ENCODE results near the gene LHCGR. TPM values are rescaled to one million over a fixed set of nuclear protein-coding genes. Genes with fewer than 3 reads are reported as not detected.

LHCGR gene
- total RNA-seq, result not detected
- 0 reads per million in 2 donors for total RNA-seq

DNA sequence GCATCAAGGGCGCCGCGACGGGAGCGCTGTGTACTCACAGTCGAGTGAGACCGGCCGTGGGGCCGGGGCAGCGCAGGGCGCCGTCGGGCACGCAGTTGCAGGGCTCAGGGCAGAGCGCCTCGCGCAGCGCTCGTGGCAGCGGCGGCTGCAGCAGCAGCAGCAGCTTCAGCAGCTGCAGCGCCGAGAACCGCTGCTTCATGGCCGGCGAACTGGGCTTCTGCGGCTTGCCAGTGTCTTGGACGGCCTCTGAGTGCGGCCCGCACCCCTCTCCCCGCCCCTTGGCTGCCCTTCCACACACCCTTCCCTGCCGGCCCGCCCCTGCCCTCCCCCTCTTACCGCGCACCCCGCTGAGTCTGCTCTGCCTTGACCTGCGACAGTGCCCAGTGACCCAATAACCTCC lies at the start of gene LHCGR:
TSS of gene LHCGR (minus strand) at position 252 of the 400 bp plus-strand sequence. CDS start at position 199, 53 bp downstream.
- no peak within 1 kb of the TSS for H3K4me3 Mint-ChIP-seq
- peaks cover 3% of the 10 kb centered on the region for H3K4me1 Mint-ChIP-seq
- no peaks in the 10 kb centered on the region for H3K9me3 ChIP-seq (ENCODE audit: control insufficient read depth, low read length, poor library complexity, severe bottlenecking)
- DNase-seq (no peak), ATAC-seq (no peak)
- H3K27ac Mint-ChIP-seq, result no peak within 1 kb of the TSS
- H3K36me3 Mint-ChIP-seq (ENCODE audit: low read depth), result no peaks in the 10 kb centered on the region
- peaks cover 15% of the 10 kb centered on the region for H3K27me3 Mint-ChIP-seq

DNA sequence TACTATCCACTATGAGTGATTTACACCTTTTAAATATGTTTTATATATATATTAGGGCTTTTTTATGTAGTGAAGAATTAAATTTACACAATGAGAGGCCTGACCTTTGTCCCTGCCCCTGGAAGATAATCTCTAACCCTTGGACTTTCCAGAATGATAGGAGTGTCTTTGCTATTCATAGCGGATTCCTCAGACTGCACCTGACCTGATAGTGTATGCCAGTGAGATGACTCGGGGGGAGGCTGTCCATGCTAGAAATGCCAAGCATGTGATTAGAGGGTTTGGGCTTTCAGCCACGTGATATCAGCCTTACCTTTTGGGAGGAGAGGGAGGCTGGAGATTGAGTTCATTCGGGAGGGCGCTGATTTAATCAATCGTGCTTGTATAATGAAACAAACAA lies 44.1 kb upstream of the LHCGR start:
- no peak overlapping the region for H3K4me3 Mint-ChIP-seq
- H3K36me3 Mint-ChIP-seq (ENCODE audit: low read depth), result no peaks in the 10 kb centered on the region
- no peak overlapping the region for H3K27ac Mint-ChIP-seq
- H3K27me3 Mint-ChIP-seq, result peaks cover 9% of the 10 kb centered on the region
- ATAC-seq (no peak), DNase-seq (no peak)
- no peaks in the 10 kb centered on the region for H3K4me1 Mint-ChIP-seq
- H3K9me3 ChIP-seq (ENCODE audit: control insufficient read depth, low read length, poor library complexity, severe bottlenecking), result no peaks in the 10 kb centered on the region

DNA sequence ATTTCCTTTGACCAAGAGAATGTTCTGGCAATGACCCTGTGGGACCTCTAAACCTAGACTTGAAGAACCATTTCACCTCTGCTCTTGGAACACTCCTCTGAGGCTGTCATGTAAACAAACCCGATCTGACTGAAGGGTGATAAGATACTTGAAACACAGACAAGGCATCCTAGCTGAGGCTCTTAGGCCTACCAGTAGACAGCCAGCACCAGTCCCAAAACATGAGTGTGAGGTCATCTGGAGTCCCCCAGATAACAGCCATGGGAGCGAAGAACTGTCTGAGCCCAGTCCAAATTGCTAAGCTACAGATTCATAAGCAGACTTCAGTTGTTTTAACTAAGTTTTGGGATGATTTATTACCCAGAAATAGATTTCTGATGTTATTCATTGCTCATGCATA lies 39.5 kb upstream of the LHCGR start:
- Mint-ChIP-seq H3K4me1 (no peaks in the 10 kb centered on the region), H3K36me3 (ENCODE audit: low read depth) (no peaks in the 10 kb centered on the region), H3K27me3 (no peaks in the 10 kb centered on the region), H3K27ac (no peak overlapping the region), H3K4me3 (no peak overlapping the region)
- H3K9me3 ChIP-seq (ENCODE audit: control insufficient read depth, low read length, poor library complexity, severe bottlenecking), result no peaks in the 10 kb centered on the region
- ATAC-seq, result no peak
- DNase-seq, result no peak

DNA sequence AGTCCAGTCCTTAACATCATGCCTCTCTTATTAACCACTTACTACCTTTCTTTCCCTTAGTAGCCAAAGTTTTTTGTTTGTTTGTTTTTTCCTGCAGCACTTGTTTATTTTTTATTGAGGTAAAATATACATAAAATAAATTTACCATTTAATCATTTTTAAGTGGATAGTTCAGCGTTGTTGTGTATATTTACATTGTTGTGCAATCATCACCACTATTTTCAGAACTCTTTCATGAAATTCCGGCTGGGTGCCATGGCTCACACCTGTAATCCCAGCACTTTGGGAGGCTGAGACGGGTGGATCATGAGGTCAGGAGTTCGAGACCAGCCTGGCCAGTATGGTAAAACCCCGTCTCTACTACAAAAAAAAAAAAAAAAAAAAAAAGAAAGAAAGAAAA lies 38.1 kb upstream of the LHCGR start:
- ATAC-seq (no peak), DNase-seq (no peak)
- H3K4me3 Mint-ChIP-seq, result no peak overlapping the region
- no peaks in the 10 kb centered on the region for H3K36me3 Mint-ChIP-seq (ENCODE audit: low read depth)
- H3K27me3 Mint-ChIP-seq, result no peaks in the 10 kb centered on the region
- H3K9me3 ChIP-seq (ENCODE audit: control insufficient read depth, low read length, poor library complexity, severe bottlenecking), result no peaks in the 10 kb centered on the region
- H3K4me1 Mint-ChIP-seq, result no peaks in the 10 kb centered on the region
- no peak overlapping the region for H3K27ac Mint-ChIP-seq

DNA sequence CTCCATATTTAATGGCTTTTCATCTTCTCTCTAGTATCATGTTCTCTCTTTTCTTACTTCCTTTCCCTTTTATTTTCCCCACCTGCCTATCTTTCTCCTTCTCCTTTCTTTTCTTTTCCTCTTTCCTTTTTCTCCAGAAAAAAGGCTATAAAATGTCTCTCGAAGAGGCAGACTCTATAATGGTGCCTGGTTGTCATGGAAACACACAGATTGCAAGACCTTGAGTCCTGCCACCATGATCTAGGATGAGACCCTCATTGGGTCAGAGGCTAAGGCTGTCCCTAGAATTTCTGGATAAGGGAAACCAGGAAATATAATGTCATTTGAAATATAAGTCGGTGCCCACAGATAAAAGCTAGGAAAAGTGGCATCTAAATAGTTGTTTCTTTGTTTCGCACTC lies 36.5 kb upstream of the LHCGR start:
- DNase-seq, result no peak
- H3K4me1 Mint-ChIP-seq, result no peaks in the 10 kb centered on the region
- H3K36me3 Mint-ChIP-seq (ENCODE audit: low read depth), result no peaks in the 10 kb centered on the region
- H3K27ac Mint-ChIP-seq, result no peak overlapping the region
- H3K9me3 ChIP-seq (ENCODE audit: control insufficient read depth, low read length, poor library complexity, severe bottlenecking), result no peaks in the 10 kb centered on the region
- no peak for ATAC-seq
- H3K4me3 Mint-ChIP-seq, result no peak overlapping the region
- H3K27me3 Mint-ChIP-seq, result no peaks in the 10 kb centered on the region

DNA sequence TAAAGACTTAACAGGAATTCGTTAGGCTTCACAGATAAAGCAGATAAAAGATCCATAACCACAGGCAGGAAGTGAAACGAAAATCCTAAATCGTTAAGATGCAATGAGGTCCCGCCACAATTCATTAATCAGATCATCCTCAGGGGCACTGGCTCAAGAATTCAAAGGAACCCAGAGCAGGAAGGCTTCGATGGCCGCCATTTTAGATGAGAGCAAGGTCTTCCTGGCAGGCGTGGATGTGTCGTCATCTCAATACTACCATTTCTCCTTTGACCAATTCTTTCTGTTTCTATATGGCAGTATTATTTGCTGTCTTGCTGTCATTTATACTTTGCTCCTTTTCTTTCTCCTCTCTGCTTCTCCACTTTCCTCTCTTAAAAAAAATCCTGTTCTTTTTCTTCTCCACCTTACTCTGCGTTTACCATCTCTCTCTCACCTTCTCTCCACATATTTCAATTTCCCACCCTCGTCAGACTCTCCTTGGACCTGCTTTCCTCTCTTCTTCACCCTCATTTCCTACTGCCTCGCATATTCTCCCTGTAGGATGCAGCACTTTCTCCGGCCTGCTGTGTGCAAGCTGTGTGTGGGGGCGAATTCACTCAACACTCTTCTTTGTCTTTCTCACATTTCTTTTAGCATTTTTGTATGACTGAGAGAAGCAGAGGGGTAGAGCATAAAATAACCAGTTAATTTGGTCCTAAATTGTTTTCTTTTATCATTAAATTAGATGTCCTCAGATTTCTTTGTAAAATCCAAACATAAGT lies 35.1 kb upstream of the LHCGR start:
- no peaks in the 10 kb centered on the region for H3K36me3 Mint-ChIP-seq (ENCODE audit: low read depth)
- no peak for ATAC-seq
- DNase-seq, result no peak
- no peak overlapping the region for H3K27ac Mint-ChIP-seq
- H3K27me3 Mint-ChIP-seq, result no peaks in the 10 kb centered on the region
- H3K9me3 ChIP-seq (ENCODE audit: control insufficient read depth, low read length, poor library complexity, severe bottlenecking), result no peaks in the 10 kb centered on the region
- H3K4me1 Mint-ChIP-seq, result no peaks in the 10 kb centered on the region
- no peak overlapping the region for H3K4me3 Mint-ChIP-seq

DNA sequence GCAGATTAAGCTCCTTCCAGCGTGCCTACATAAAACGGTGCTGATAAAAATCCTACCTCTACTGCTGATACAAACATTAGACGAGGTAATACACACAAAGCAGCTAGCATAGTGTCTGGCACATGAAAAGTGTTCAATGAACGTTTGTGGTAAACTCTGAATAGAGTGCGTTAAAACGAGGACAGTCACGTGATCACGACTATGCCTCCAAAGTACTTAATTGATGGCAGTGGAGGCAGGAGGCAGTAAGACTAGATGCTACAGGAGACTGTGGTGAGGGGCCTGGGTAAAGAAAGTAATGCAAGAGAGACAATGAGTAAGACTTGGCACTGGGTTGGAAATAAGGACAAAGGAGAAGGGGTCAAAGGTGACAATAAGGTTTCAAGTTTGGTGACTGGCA lies 32.1 kb upstream of the LHCGR start:
- H3K4me3 Mint-ChIP-seq, result no peak overlapping the region
- ATAC-seq (no peak), DNase-seq (no peak)
- H3K4me1 Mint-ChIP-seq, result no peaks in the 10 kb centered on the region
- no peaks in the 10 kb centered on the region for H3K27me3 Mint-ChIP-seq
- no peak overlapping the region for H3K27ac Mint-ChIP-seq
- H3K9me3 ChIP-seq (ENCODE audit: control insufficient read depth, low read length, poor library complexity, severe bottlenecking), result no peaks in the 10 kb centered on the region
- no peaks in the 10 kb centered on the region for H3K36me3 Mint-ChIP-seq (ENCODE audit: low read depth)

DNA sequence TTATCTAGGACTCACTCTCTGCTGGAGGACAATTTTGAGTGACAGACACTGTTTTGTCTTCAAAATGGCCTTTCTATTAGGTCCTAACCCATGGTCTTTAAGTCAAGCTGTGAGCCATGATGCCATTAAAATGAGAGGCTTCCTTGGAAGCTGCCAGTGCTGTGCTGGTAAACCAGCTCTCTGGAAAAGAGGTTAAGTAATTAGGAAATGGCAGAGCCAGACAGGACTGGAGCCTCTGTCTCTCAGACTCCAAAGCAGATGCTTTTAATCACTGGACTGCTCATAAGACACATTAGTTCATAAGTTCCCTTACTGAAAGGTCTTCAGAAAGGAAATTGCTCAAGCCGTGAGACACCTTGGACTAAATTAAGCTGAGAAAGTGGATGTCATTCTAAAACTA lies 25.8 kb upstream of the LHCGR start:
- Mint-ChIP-seq H3K27me3 (no peaks in the 10 kb centered on the region), H3K36me3 (ENCODE audit: low read depth) (no peaks in the 10 kb centered on the region), H3K27ac (no peak overlapping the region), H3K4me1 (no peaks in the 10 kb centered on the region), H3K4me3 (no peak overlapping the region)
- no peak for ATAC-seq
- no peaks in the 10 kb centered on the region for H3K9me3 ChIP-seq (ENCODE audit: control insufficient read depth, low read length, poor library complexity, severe bottlenecking)
- DNase-seq, result no peak

DNA sequence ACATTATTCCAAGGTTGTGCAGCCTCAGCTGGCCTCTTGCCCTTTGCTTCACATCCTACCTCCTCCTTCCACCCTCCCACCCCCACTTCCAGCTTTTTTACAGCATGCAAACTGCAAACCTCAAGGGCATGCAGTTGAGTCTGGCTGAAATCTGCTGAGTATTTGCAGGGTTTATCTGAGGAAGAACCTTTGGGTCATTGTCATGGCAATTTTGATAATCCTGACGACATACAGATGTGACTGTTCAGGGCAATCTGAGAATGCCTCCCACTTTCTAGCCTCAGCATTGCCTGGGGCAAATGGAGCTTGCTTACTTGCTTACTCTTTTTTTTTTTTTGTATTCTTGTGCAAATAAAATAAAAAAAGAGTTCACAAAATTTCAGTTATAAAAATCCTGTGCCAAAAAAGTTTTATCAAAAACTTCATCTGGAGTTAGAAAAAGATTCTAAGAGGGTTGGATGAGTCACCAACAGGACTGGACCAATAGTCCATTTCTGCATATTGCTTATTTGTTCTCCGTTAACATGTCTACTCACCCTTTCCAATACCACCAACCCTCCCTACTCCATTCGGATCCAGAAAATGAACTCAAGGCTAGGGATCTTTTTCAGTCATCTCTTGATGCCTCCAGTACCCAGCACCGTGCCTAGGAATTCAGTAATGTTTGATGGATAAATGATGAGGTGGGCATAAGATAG lies 23.6 kb upstream of the LHCGR start:
- DNase-seq (no peak), ATAC-seq (no peak)
- H3K4me3 Mint-ChIP-seq, result no peak overlapping the region
- no peaks in the 10 kb centered on the region for H3K27me3 Mint-ChIP-seq
- no peaks in the 10 kb centered on the region for H3K9me3 ChIP-seq (ENCODE audit: control insufficient read depth, low read length, poor library complexity, severe bottlenecking)
- no peaks in the 10 kb centered on the region for H3K4me1 Mint-ChIP-seq
- no peak overlapping the region for H3K27ac Mint-ChIP-seq
- no peaks in the 10 kb centered on the region for H3K36me3 Mint-ChIP-seq (ENCODE audit: low read depth)

DNA sequence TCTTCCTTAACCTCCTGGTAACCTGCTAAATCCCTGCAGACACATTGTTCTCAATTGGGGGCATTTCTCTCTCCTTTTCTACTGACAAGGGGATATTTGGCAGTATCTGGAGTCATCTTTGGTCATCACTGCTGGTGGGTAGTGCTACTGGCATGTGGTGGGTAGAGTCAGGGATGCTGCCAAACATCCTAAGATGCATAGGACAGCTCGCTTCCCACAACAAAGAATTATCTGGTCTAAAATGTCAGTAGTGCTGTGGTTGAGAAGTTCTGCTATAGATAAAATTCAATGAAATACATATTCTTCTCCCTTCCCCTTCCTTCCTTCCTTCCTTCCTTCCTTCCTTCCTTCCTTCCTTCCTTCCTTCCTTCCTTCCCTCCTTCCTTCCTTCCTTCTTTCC lies 18.7 kb upstream of the LHCGR start:
- no peak overlapping the region for H3K27ac Mint-ChIP-seq
- no peak for ATAC-seq
- H3K36me3 Mint-ChIP-seq (ENCODE audit: low read depth), result no peaks in the 10 kb centered on the region
- H3K27me3 Mint-ChIP-seq, result peaks cover 2% of the 10 kb centered on the region
- H3K9me3 ChIP-seq (ENCODE audit: control insufficient read depth, low read length, poor library complexity, severe bottlenecking), result no peaks in the 10 kb centered on the region
- no peak for DNase-seq
- H3K4me1 Mint-ChIP-seq, result no peaks in the 10 kb centered on the region
- no peak overlapping the region for H3K4me3 Mint-ChIP-seq

DNA sequence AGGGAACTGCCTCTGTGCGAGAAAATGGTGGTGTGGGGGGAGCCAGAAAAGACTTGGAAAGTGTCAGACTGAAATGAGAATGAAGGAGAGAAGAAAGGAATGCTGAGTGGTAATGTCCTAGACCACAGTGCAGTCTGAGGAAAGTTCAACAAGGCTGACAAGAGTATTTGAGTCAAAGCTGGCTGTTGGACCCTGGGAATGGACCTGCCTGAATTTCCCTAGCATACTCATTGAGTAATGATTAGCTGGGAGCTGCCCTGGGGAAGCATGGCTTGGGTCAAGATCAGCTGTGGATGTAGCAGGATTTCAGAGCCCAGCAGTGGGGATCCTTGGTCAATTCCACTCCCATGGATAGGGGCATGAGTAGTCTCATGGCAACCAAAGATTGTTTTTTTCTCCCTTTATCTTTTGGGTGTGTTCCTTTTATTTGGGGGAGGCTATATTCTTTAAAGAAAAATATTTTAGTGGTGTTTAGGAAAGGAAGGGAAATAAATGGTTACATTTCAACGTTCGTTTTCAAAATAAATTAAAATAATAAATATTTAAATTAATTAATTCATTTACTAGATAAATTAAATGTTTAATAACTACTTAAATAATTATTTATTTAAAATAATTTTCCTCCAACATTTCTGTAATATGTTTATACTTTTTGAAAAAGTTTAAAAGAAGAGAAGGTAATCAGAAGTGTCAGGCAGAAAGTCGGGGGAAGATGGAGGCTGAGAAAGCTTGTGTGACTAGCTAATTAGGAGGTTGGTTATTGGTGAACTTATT lies 15.9 kb upstream of the LHCGR start:
- Mint-ChIP-seq H3K4me1 (no peaks in the 10 kb centered on the region), H3K27ac (no peak overlapping the region), H3K36me3 (ENCODE audit: low read depth) (no peaks in the 10 kb centered on the region), H3K4me3 (no peak overlapping the region), H3K27me3 (peaks cover 10% of the 10 kb centered on the region)
- H3K9me3 ChIP-seq (ENCODE audit: control insufficient read depth, low read length, poor library complexity, severe bottlenecking), result no peaks in the 10 kb centered on the region
- no peak for ATAC-seq
- DNase-seq, result no peak

DNA sequence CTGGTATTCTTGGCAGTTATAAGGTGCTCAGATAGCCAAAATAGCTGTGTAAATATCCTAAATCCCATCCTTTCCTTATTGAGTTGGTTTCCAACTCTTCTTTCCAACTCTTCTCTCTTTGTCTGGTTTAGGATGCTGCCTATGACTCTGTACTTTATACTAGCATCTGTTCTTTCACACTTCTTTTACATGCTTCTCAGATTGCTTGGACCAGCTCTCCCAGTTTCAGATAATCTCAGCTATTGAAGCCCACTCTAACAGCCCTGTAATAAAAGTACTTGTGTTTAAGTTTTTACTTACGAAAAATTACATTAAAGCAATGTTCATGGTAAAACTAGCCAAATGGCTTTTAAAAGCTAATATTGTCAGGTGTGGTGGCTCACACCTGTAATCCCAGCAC lies 14.7 kb upstream of the LHCGR start:
- DNase-seq (no peak), ATAC-seq (no peak)
- Mint-ChIP-seq H3K27me3 (peaks cover 10% of the 10 kb centered on the region), H3K4me3 (no peak overlapping the region), H3K27ac (no peak overlapping the region), H3K36me3 (ENCODE audit: low read depth) (no peaks in the 10 kb centered on the region), H3K4me1 (no peaks in the 10 kb centered on the region)
- H3K9me3 ChIP-seq (ENCODE audit: control insufficient read depth, low read length, poor library complexity, severe bottlenecking), result no peaks in the 10 kb centered on the region

DNA sequence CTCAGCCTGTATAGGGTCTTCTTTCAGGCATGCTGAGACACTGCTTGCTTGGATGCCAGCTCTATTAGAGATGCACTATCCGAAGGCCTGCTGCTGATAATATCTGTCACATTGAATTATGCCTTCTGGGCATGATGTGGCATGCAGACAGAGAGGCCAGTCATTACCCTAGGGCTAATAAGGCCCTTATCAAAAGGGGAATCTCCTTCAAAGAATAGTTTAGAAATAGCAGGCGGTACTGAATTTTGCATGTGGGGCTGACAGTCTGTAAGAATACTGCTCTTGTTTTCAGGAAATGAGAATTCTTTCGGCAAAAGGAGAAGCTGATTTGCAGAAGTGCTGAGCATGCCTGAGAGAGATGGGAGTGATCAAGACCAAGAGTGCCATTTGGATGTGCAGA lies 13.1 kb upstream of the LHCGR start:
- Mint-ChIP-seq H3K4me1 (no peaks in the 10 kb centered on the region), H3K27ac (no peak overlapping the region), H3K36me3 (ENCODE audit: low read depth) (no peaks in the 10 kb centered on the region)

More for the DNA sequence above, 13.1 kb upstream of the LHCGR start:
- no peak for DNase-seq
- H3K27me3 Mint-ChIP-seq, result peaks cover 10% of the 10 kb centered on the region
- ATAC-seq, result no peak
- no peak overlapping the region for H3K4me3 Mint-ChIP-seq
- no peaks in the 10 kb centered on the region for H3K9me3 ChIP-seq (ENCODE audit: control insufficient read depth, low read length, poor library complexity, severe bottlenecking)
